NCI-H460 (cell line): Measurements from ENCODE around the gene C10orf67. TPM values are rescaled to one million over a fixed set of nuclear protein-coding genes. Genes with fewer than 3 reads are reported as not detected.
A peak's percentile ranks its signal among the peaks of the same experiment; 100 is the strongest.
"Not testable (repeated sequence)": the region's sequence is repeated elsewhere in the genome, so short reads cannot be mapped to it uniquely, and the experiment has no call there.

ENCODE experiments used
- DNase-seq: peaks from one replicate; pipeline ENCODE4 v3.0.0-alpha.2; 2016; ENCODE audit warnings: low read depth; ENCODE audit errors: extremely low read depth
- total RNA-seq: library from RNA; depleted of rRNA; stranded (reverse); fragments of >200 nt; shearing (Covaris generic); gene quantifications from 2 replicates; pipeline ENCODE4 v1.2.3, GENCODE V29; 2014

C10orf67 gene
- total RNA-seq, 1 experiment from 2014 or later = not detected

- DNase-seq = no peak
Observed at GRCh38 chr10:23326544-23327307, 17.9 kb downstream of the C10orf67 start.

DNA sequence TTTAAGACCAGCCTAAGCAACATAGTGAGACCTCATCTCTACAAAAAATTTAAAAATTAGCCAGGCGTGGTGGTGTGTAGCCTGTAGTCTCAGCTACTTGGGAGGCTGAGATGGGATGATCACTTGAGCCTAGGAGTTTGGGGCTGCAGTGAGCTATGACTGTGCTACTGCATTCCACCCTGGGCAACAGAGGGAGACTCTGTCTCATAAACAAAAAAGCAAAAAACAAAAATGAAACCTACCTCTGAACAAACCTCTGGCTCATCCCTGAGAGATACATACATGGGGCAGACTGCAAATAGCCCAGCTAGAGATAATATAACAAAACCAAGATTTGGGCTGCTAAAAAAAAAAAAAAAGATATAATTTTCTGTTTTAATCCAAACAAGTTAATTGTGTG, 19.5 kb downstream of the C10orf67 start:
- no peak for DNase-seq

GRCh38 chr10:23324351-23324750, 20.2 kb downstream of the C10orf67 start:
- DNase-seq = no peak

DNA sequence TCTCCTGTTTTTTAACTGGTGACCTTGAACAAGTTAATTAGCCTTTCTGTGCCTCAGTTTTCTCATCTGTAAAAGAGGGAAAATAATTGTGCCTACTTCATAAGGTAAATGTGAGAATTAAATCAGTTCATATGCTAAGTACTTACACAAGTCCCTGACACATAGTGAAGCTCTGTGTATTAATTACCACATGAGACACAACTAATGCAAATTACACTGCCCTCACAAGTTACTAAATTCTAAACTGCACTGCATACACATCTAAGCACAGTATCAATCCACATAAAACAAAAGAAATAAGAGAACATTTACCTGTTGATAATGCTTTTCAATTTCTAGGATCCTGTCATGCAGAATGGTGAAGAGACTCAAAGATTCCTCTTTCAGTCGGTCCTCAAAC, 22.5 kb downstream of the C10orf67 start:
- no peak for DNase-seq

DNA sequence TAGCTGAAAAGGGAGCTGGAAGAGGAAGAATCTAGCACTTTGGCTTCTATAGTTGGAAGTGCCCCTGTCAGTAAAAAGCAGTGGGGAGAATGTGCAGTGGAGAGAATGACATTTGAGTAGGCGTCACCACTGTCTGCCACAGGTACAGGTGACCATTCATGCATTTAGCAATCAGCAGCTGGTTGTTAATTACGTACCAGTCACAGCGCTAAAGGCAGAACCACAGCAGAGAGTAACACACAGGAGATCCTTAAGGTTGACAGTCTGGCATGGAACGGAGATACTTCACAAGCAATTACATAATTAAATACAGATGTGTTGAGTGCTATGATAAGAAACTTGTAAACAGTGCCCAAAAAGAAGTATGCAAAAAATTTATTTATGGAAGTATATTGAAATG, 24.8 kb downstream of the C10orf67 start:
- DNase-seq = no peak

DNA sequence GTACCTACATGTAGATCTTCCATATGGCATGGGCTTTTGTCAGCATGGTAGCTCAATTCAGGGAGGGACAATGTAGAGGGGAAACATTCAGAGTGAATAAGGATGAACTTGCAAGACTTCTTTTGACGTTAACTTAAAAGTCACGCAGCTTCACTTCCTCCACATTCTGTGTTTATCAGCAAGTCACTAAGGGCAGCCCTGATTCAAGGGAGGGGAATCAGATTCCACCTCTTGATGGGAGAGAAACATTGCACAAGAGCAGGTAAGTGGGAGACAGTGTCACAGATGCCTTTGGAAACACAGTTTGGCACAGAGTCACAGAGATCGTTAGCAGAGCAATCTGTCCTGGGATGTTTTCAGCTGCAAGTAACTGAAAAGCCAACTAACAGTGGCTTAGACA, 26.2 kb downstream of the C10orf67 start:
- DNase-seq = no peak

DNA sequence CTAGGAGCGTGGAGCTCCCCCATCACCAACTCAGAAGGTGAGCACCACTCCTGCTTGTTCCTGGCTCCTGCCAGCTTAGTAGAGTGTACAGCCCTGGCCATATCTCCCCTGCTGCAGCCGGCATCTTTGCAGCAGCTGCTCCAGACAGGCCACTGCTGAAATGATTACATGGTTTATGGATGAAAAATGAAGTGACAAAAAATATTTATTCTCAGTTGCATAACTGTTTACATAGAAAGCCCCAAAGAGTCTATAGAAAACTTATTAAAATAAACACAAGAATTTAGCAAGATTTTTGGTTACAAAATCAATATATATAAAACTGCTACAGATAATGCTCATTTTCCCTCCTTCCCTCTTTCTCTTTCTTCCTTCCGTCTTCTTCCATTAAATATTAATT, 27.2 kb downstream of the C10orf67 start:
- no peak for DNase-seq

GRCh38 chr10:23316406-23316805, 28.2 kb downstream of the C10orf67 start:
- no peak for DNase-seq

DNA sequence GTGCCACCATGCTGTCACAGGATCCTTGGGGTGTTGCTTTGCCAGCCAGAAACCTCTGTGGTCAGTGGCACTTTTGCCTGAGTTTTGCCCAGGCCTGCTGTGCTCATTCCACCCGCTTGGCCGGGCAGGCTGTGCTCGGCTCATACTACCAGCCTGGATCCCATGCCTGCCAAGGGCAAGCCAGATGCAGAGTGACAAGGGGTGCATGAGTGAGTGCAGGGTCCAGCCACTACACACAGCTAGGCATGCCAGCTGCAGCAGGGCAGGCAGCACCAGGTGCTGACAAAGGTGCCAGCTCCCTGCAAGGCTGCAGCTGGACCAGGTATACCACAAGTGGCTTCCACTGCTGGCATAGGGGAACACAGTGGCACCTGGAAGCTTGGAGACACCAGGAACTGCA, 28.6 kb downstream of the C10orf67 start:
- no peak for DNase-seq

- peak; percentile 68 for DNase-seq
Observed at GRCh38 chr10:23314835-23315239, 29.8 kb downstream of the C10orf67 start.

- no peak for DNase-seq
Observed at GRCh38 chr10:23311034-23311433, 33.6 kb downstream of the C10orf67 start.

DNA sequence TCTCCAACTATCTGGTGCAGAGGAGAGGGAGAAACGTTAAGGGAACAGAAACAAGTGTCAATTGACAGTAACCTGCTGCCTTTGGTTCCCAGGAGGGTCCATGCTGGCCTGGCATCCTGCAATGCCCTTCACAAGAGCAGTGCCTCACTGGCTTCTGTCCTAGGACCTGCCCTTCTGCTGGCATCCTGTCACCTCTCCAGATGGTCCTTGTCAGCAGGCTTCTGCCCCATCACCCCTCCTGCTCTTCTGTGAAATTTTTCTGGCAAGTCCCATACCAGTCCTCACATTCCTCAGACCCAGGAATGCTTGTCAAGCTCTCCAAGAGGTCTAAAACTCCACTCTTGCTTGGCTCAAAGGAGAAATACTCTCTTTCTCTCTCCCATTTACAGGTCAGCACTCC, 34.2 kb downstream of the C10orf67 start:
- no peak for DNase-seq

DNA sequence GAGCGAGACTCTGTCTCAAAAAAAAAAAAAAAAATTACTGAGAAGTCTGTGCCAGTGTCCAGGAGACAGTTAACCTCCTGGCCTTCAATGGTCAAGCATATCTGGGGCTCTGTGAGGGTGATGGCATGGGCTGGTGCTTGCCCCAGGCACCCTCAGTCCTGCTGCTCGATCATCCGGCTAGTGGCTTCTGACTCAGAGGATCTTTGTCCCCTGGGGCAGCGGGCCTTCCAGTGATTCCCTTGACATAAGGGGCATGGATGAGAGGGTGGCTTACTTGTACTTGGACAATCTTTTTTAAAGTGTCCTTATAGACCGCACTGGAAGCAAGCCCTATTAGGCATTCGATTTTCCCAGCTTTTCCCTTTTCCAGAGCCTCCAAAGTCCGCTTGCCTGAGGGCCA, 44.6 kb downstream of the C10orf67 start:
- DNase-seq = not testable (repeated sequence)

- DNase-seq = peak; percentile 6
Observed at GRCh38 chr10:23294638-23295247, 49.9 kb downstream of the C10orf67 start.

GRCh38 chr10:23293973-23294590, 50.5 kb downstream of the C10orf67 start:
- DNase-seq = no peak

- peak; percentile 24 for DNase-seq
Observed at GRCh38 chr10:23293145-23293724, 51.4 kb downstream of the C10orf67 start.

GRCh38 chr10:23291551-23292334, 52.9 kb downstream of the C10orf67 start:
- DNase-seq = no peak

GRCh38 chr10:23284674-23285335, 59.8 kb downstream of the C10orf67 start:
- no peak for DNase-seq

GRCh38 chr10:23284155-23284554, 60.4 kb downstream of the C10orf67 start:
- DNase-seq = no peak

DNA sequence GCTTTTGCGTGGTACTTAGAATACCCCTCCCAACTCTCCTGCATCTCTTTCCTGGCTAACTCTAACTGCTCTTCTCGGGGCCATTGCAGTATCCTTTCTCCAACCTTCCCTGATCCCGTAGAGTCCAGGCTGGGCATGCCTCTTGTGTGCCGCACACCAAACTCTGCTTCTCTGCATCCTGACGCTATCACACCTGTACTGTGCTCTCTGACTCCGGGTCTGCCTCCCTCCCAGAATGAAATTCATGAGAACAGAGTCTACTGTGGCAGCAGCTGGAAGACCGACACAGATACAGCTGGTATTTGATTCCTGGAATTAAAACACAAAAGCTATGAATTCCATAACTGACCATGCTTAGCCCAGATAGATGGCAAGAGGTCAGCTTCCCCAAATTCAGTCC, 60.9 kb downstream of the C10orf67 start:
- DNase-seq = no peak
